NB4 (cell line): ENCODE results near the gene MTMR10.

Experiments
- CTCF ChIP-seq: IDR thresholded peaks from one replicate; pipeline ENCODE4 v1.5.1; 2012; ENCODE audit warnings: low read depth, low read length
- MAX ChIP-seq: IDR thresholded peaks from 2 replicates; pipeline ENCODE4 v1.6.1; 2011; ENCODE audit warnings: low read depth, low read length
- POLR2A ChIP-seq: IDR thresholded peaks from 2 replicates; pipeline ENCODE4 v1.6.1; 2011; ENCODE audit warnings: mild to moderate bottlenecking; ENCODE audit not compliant: insufficient read length; ENCODE audit errors: extremely low read depth

DNA sequence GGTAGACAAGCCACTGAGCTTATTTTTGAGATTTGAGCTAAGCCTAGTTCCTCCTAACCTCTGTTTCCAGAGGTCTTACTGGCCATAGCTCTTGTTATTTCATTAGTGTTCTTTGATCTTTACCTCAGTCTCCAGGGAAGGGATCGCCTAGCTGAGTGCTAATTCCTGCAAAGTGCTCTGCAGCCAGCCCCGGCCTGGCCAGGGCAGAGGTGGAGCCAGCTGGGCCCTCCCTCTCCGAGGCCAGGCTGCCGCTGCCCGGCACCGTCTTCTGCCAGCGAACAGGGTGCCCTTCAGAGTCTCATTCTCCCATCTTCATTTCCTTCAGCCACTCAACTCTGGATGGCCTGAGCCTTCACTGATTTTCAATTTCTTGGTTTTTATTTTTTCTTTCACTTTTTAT is 68.0 kb downstream of the MTMR10 start:
- TF ChIP-seq POLR2A (no peak), CTCF (no peak), MAX (no peak)
